ENCODE measurements around the gene MRPL43.

Gene MRPL43

GRCh38 chr10:101019440-101019703 lies 32.1 kb upstream of the MRPL43 start:
- DNase-seq (ENCODE audit: low spot score) = no peak

- DNase-seq (ENCODE audit: low spot score) = peak; percentile 72
These were observed 31.5 kb upstream of the MRPL43 start for GRCh38 chr10:101018600-101019439.

GRCh38 chr10:101018118-101018599 lies 30.9 kb upstream of the MRPL43 start:
- no peak for DNase-seq (ENCODE audit: low spot score)

GRCh38 chr10:101016814-101017213 lies 29.5 kb upstream of the MRPL43 start:
- no peak for DNase-seq (ENCODE audit: low spot score)

GRCh38 chr10:101015582-101015973 lies 28.3 kb upstream of the MRPL43 start:
- no peak for DNase-seq (ENCODE audit: low spot score)

GRCh38 chr10:101014966-101015581 lies 27.8 kb upstream of the MRPL43 start:
- DNase-seq (ENCODE audit: low spot score) = no peak

- peak; percentile 77 for DNase-seq (ENCODE audit: low spot score)
These were observed 27.1 kb upstream of the MRPL43 start for GRCh38 chr10:101014230-101014884.

- no peak for DNase-seq (ENCODE audit: low spot score)
These were observed 26.1 kb upstream of the MRPL43 start for GRCh38 chr10:101013365-101013825.

- DNase-seq (ENCODE audit: low spot score) = peak; percentile 84
These were observed 25.4 kb upstream of the MRPL43 start for GRCh38 chr10:101012525-101013364.

GRCh38 chr10:101011517-101012423 lies 24.5 kb upstream of the MRPL43 start:
- no peak for DNase-seq (ENCODE audit: low spot score)

GRCh38 chr10:101010329-101010728 lies 23.0 kb upstream of the MRPL43 start:
- DNase-seq (ENCODE audit: low spot score) = no peak

GRCh38 chr10:101008823-101009423 lies 21.6 kb upstream of the MRPL43 start:
- DNase-seq (ENCODE audit: low spot score) = no peak

GRCh38 chr10:101007915-101008822 lies 20.9 kb upstream of the MRPL43 start:
- DNase-seq (ENCODE audit: low spot score) = no peak

- no peak for DNase-seq (ENCODE audit: low spot score)
These were observed 19.9 kb upstream of the MRPL43 start for GRCh38 chr10:101007099-101007711.

- DNase-seq (ENCODE audit: low spot score) = no peak
These were observed 19.3 kb upstream of the MRPL43 start for GRCh38 chr10:101006593-101007098.

- DNase-seq (ENCODE audit: low spot score) = no peak
These were observed 18.7 kb upstream of the MRPL43 start for GRCh38 chr10:101005869-101006567.

- DNase-seq (ENCODE audit: low spot score) = no peak
These were observed 18.1 kb upstream of the MRPL43 start for GRCh38 chr10:101005361-101005760.

- DNase-seq (ENCODE audit: low spot score) = no peak
These were observed 16.4 kb upstream of the MRPL43 start for GRCh38 chr10:101003639-101004206.

Data from CD4-positive, alpha-beta T cell treated with Interleukin-2 at 100 ng/mL for 4 hours (primary cell).